SK-N-SH (cell line): ENCODE results near the gene GRIN1.

ENCODE experiments used
- CTCF ChIP-seq: fragments of 200-600 bp; sonication (generic); IDR thresholded peaks from 2 replicates; pipeline ENCODE4 v1.6.1; 2017; ENCODE audit warnings: antibody characterized with exemption, mild to moderate bottlenecking, moderate library complexity
- EP300 ChIP-seq, 2 experiments: IDR thresholded peaks; 2 replicates each; pipeline versions ENCODE4 v1.4.0 to v1.6.1; 2012; ENCODE audit warnings: borderline replicate concordance in 1 of 2, low read depth in 1 of 2, low read length in 1 of 2
- IRF3 ChIP-seq: fragments of 150-350 bp; IDR thresholded peaks from 2 replicates; pipeline ENCODE4 v1.6.1; 2016; ENCODE audit warnings: mild to moderate bottlenecking, low read depth, low read length
- NFIC ChIP-seq: IDR thresholded peaks from 2 replicates; pipeline ENCODE4 v1.4.0; 2012; ENCODE audit warnings: borderline replicate concordance
- POLR2AphosphoS5 ChIP-seq: IDR thresholded peaks from 2 replicates; pipeline ENCODE4 v1.6.1; 2012; ENCODE audit warnings: low read depth, low read length
- SIN3A ChIP-seq: IDR thresholded peaks from 2 replicates; pipeline ENCODE4 v1.6.1; 2012; ENCODE audit warnings: low read depth, mild to moderate bottlenecking, low read length, moderate library complexity, borderline replicate concordance
- TAF1 ChIP-seq: IDR thresholded peaks from 2 replicates; pipeline ENCODE4 v1.6.1; 2012; ENCODE audit warnings: low read depth, mild to moderate bottlenecking, low read length, moderate library complexity, borderline replicate concordance
- TF ChIP-seq, protein P1 (sequence below): IDR thresholded peaks from 2 replicates; pipeline ENCODE4 v1.6.1; 2012; ENCODE audit warnings: mild to moderate bottlenecking, low read depth, low read length, moderate library complexity

GRCh38 chr9:137110147-137110910 lies 28.6 kb upstream of the GRIN1 start:
- TF ChIP-seq NFIC (no peak), CTCF (no peak), SIN3A (no peak), EP300 (IDR thresholded peaks at IDR 0.05; ENCODE audit: borderline replicate concordance in 1 of 2, low read depth in 1 of 2, low read length in 1 of 2) (no peak), POLR2AphosphoS5 (no peak), TAF1 (no peak), IRF3 (no peak)
- TF ChIP-seq, protein P1, sequence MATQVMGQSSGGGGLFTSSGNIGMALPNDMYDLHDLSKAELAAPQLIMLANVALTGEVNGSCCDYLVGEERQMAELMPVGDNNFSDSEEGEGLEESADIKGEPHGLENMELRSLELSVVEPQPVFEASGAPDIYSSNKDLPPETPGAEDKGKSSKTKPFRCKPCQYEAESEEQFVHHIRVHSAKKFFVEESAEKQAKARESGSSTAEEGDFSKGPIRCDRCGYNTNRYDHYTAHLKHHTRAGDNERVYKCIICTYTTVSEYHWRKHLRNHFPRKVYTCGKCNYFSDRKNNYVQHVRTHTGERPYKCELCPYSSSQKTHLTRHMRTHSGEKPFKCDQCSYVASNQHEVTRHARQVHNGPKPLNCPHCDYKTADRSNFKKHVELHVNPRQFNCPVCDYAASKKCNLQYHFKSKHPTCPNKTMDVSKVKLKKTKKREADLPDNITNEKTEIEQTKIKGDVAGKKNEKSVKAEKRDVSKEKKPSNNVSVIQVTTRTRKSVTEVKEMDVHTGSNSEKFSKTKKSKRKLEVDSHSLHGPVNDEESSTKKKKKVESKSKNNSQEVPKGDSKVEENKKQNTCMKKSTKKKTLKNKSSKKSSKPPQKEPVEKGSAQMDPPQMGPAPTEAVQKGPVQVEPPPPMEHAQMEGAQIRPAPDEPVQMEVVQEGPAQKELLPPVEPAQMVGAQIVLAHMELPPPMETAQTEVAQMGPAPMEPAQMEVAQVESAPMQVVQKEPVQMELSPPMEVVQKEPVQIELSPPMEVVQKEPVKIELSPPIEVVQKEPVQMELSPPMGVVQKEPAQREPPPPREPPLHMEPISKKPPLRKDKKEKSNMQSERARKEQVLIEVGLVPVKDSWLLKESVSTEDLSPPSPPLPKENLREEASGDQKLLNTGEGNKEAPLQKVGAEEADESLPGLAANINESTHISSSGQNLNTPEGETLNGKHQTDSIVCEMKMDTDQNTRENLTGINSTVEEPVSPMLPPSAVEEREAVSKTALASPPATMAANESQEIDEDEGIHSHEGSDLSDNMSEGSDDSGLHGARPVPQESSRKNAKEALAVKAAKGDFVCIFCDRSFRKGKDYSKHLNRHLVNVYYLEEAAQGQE, result no peak
